ENCODE data around the gene TSPAN3. TPM values are rescaled to one million over a fixed set of nuclear protein-coding genes. Genes with fewer than 3 reads are reported as not detected.

Gene TSPAN3
- total and polyA plus RNA-seq, 11 donors: 58.1 to 247 (median 133) TPM

DNA sequence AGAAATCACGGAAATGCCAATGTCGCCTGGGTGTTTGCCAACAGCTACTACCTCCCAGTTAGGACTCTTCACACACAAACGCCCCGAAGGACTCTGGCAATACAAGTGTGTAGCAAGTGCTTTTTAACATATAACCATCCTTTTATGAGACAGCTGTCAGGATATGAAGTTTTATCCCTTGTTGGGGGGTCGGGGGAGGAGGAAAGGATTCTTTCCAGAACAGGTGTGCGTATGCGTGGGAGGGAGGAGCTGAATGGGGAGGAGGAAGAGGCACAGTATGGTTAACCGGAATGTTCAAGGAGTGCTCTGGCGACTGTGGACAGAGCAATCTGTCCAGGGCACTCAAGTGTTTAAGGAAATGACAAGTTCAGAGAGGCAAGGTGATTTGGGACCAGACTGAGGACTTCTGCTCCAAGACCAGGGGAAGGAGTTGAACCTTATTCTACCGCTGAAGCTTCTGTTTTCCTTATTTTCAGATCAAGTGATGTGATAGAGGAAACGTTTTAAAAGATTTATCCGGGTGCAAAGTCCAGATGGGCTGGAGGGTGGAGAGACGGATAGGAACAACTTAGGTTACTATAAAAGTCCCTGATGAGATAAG, 1.3 kb downstream of the TSPAN3 start:
- no peak for DNase-seq
- peak in 1 of 4 donors; percentile 15 for ATAC-seq
- Histone ChIP-seq H3K27ac (peak overlapping the region in 9 of 12 donors; percentile 69 to 95 (median 90)), H3K36me3 (no peaks in the 10 kb centered on the region), H3K4me3 (peak overlapping the region; percentile 60 to 95 (median 78)), H3K9me3 (no peaks in the 10 kb centered on the region), H3K27me3 (no peaks in the 10 kb centered on the region), H3K4me1 (peaks cover 0 to 53% (median 29%) of the 10 kb centered on the region in 12 donors)
- intact Hi-C loops (cut with DNase I): no loop called here
- TF ChIP-seq, protein P1, sequence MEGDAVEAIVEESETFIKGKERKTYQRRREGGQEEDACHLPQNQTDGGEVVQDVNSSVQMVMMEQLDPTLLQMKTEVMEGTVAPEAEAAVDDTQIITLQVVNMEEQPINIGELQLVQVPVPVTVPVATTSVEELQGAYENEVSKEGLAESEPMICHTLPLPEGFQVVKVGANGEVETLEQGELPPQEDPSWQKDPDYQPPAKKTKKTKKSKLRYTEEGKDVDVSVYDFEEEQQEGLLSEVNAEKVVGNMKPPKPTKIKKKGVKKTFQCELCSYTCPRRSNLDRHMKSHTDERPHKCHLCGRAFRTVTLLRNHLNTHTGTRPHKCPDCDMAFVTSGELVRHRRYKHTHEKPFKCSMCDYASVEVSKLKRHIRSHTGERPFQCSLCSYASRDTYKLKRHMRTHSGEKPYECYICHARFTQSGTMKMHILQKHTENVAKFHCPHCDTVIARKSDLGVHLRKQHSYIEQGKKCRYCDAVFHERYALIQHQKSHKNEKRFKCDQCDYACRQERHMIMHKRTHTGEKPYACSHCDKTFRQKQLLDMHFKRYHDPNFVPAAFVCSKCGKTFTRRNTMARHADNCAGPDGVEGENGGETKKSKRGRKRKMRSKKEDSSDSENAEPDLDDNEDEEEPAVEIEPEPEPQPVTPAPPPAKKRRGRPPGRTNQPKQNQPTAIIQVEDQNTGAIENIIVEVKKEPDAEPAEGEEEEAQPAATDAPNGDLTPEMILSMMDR (IDR thresholded peaks at IDR 0.05): no peak
- no peak for TF ChIP-seq POLR2A (IDR thresholded peaks at IDR 0.05)
- WGBS, 4 donors: 17 to 21% (median 20%) methylated on average over 13 of the region's 13 CpGs

DNA sequence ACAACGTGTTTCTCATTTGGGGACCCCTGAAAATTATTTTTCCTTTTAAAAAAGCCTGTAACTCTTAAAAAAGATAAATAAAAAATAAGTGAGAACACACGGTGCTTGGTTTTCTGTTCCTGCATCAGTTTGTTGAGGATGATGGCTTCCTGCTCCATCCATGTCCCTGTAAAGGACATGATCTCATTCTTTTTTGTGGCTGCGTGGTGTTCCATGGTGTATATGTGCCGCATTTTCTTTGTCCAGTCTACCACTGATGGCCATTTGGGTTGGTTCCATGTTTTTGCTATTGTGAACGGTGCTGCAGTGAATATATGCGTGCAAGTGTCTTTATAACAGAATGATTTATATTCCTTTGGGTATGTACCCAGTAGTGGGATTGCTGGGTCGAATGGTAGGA, 2.3 kb downstream of the TSPAN3 start:
- intact Hi-C loops (cut with DNase I): no loop called here
- WGBS, 4 donors: 94 to 97% (median 96%) methylated on average over 7 of the region's 7 CpGs
- DNase-seq: no peak
- no peak for ATAC-seq
- H3K9me3 ChIP-seq: no peaks in the 10 kb centered on the region
- H3K36me3 ChIP-seq: no peaks in the 10 kb centered on the region
- no peak overlapping the region for H3K4me3 ChIP-seq
- H3K27ac ChIP-seq: no peak overlapping the region
- H3K27me3 ChIP-seq: no peaks in the 10 kb centered on the region
- H3K4me1 ChIP-seq: peaks cover 0 to 63% (median 30%) of the 10 kb centered on the region in 12 donors
- TF ChIP-seq, protein P1 (IDR thresholded peaks at IDR 0.05): no peak
- TF ChIP-seq POLR2A (IDR thresholded peaks at IDR 0.05): no peak

DNA sequence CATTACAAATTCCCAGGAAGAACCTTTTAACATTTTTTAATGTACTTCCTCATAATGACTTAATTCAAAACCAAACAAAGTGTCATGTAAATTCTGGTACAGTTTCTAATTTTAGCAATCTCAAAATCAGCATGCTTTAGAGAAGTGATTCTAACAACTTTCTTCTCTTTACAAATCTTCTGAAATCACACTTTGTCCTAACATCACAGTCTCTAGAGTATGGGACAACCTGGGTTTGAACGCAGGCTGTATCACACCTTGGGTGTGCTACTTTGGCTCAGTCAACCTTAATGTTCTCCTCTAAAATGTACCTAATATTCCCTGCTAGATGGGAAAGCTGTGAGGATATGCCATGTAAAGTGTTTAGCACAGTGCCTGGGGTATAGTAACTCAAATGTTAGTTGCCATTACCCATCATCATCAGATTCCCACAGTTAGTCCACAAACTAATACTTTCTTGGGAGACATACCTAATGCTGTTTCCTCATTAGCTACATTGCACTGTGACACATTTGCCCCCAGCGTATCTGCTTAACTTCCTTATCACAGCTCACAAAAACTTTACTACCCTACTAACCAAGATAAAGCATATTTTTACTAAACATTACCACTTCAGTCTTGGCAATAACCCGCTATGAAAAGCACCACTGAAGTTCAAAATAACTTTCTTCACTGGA, 3.1 kb downstream of the TSPAN3 start:
- Histone ChIP-seq H3K27ac (peak overlapping the region in 1 of 12 donors; percentile 64), H3K4me3 (no peak overlapping the region), H3K9me3 (no peaks in the 10 kb centered on the region), H3K36me3 (no peaks in the 10 kb centered on the region), H3K27me3 (no peaks in the 10 kb centered on the region), H3K4me1 (peaks cover 0 to 65% (median 30%) of the 10 kb centered on the region in 12 donors)
- intact Hi-C loops (cut with DNase I): no loop called here
- DNase-seq (no peak), ATAC-seq (no peak)
- 51 to 64% (median 56%) methylated on average over 3 of the region's 3 CpGs for WGBS, 4 donors
- TF ChIP-seq POLR2A (IDR thresholded peaks at IDR 0.05): no peak
- TF ChIP-seq, protein P1 (IDR thresholded peaks at IDR 0.05): no peak

DNA sequence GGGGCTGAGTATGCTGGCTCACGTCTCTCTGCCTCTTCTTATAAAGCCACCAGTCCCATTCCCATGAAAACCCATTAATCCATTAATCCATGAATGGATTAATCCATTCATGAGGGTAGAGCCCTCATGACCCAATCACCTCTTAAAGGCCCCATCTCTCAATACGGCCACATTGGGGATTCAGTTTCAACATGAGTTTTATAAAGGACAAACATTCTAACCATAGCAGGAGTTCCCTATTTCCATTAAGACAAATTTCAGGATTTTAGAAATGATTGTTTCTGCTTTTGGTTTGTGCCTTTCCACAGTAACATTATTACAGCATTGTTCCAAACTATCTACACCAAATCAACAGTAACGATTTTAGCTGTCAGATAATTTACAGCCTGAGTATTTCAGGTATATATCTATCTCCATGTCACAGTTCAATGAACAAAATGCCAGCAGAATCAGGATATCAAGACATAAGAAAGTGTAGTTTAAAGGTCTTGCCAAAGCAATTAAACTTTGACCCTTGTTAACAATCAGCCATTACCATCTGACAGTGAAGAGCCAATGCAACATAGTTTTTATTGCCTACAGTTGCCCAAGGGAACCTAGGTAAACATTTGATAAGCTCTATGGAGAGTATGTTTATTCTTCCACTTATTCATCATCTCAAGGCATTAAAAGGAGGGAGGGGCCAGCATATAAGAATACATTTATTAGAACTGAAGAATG, 3.8 kb downstream of the TSPAN3 start:
- no peak for ATAC-seq
- Histone ChIP-seq H3K27me3 (no peaks in the 10 kb centered on the region), H3K27ac (peak overlapping the region in 1 of 12 donors; percentile 64), H3K4me1 (peaks cover 0 to 66% (median 31%) of the 10 kb centered on the region in 12 donors), H3K36me3 (no peaks in the 10 kb centered on the region), H3K4me3 (no peak overlapping the region), H3K9me3 (no peaks in the 10 kb centered on the region)
- no peak for DNase-seq
- whole genome bisulfite sequencing, 4 donors: 75 to 84% (median 76%) methylated on average over 3 of the region's 3 CpGs
- intact Hi-C loops (cut with DNase I): no loop called here
- no peak for TF ChIP-seq POLR2A (IDR thresholded peaks at IDR 0.05)
